ENCODE data around the gene NRG2. TPM values are rescaled to one million over a fixed set of nuclear protein-coding genes. Genes with fewer than 3 reads are reported as not detected.

The NRG2 gene
- total RNA-seq, 1 experiment from 2014 or later: not detected

DNA sequence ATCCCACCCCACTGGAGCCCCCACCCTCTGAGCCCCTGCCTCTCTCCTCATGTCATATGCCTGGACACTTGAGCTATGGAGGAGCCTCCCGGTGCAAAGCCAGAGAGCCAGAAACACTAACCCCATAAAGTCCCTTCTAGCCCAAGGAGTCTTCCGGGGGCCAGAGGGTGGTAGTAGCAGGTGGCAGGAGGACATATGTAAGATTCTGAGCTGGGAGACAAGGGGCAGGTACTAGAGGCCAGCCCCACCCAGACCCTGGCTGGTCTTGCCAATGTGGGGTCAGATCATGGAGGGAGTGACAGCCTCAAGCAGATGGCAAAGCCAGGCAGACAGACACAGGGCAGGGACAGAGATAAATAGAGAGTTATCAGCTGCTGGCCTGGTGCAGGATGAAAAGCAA is 184.1 kb downstream of the NRG2 start:
- H3K27ac ChIP-seq (ENCODE audit: low read depth, low read length, poor library complexity, severe bottlenecking): no peak overlapping the region
- CTCF ChIA-PET: no interaction called here
- DNase-seq (ENCODE audit: low spot score): no peak
- H3K9me3 ChIP-seq (ENCODE audit: low read depth, low read length, poor library complexity, severe bottlenecking): no peaks in the 10 kb centered on the region
- intact Hi-C loops (cut with micrococcal nuclease; ENCODE audit: unreplicated experiment): no loop called here
- BruUV-seq (replicated peaks): no TSS peak
- no peak overlapping the region for H3K4me3 ChIP-seq (ENCODE audit: low read depth, low read length, poor library complexity, severe bottlenecking)
- H3K36me3 ChIP-seq (ENCODE audit: insufficient read depth, low read length, poor library complexity, severe bottlenecking): no peaks in the 10 kb centered on the region
- TF ChIP-seq CTCF (conservative IDR thresholded peaks at IDR 0.05; ENCODE audit: low read depth, low read length): no peak
- no peak for TF ChIP-seq EZH2 (IDR thresholded peaks at IDR 0.05; ENCODE audit: borderline replicate concordance, low read depth, low read length, poor library complexity, severe bottlenecking)
- POLR2A ChIA-PET (ENCODE audit: low non-redundant PET): no interaction called here
- H3K27me3 ChIP-seq (replicated peaks; ENCODE audit: insufficient read depth, low read depth, low read length, poor library complexity): no peaks in the 10 kb centered on the region
- no peaks in the 10 kb centered on the region for H3K4me1 ChIP-seq (ENCODE audit: insufficient read depth, low read length, poor library complexity, severe bottlenecking)

- Histone ChIP-seq H3K4me1 (ENCODE audit: insufficient read depth, low read length, poor library complexity, severe bottlenecking) (no peaks in the 10 kb centered on the region), H3K27me3 (replicated peaks; ENCODE audit: insufficient read depth, low read depth, low read length, poor library complexity) (no peaks in the 10 kb centered on the region), H3K9me3 (ENCODE audit: low read depth, low read length, poor library complexity, severe bottlenecking) (no peaks in the 10 kb centered on the region), H3K27ac (ENCODE audit: low read depth, low read length, poor library complexity, severe bottlenecking) (no peak overlapping the region), H3K4me3 (ENCODE audit: low read depth, low read length, poor library complexity, severe bottlenecking) (no peak overlapping the region), H3K36me3 (ENCODE audit: insufficient read depth, low read length, poor library complexity, severe bottlenecking) (no peaks in the 10 kb centered on the region)
- ChIA-PET CTCF (no interaction called here), POLR2A (ENCODE audit: low non-redundant PET) (no interaction called here)
- intact Hi-C loops (cut with micrococcal nuclease; ENCODE audit: unreplicated experiment): no loop called here
- TF ChIP-seq EZH2 (IDR thresholded peaks at IDR 0.05; ENCODE audit: borderline replicate concordance, low read depth, low read length, poor library complexity, severe bottlenecking): no peak
- TF ChIP-seq CTCF (conservative IDR thresholded peaks at IDR 0.05; ENCODE audit: low read depth, low read length): no peak
- DNase-seq (ENCODE audit: low spot score): no peak
- no TSS peak for BruUV-seq (replicated peaks)
Observed at GRCh38 chr5:139856714-139857113, 186.4 kb downstream of the NRG2 start.

GRCh38 chr5:139855946-139856540 is 187.1 kb downstream of the NRG2 start:
- no peak for DNase-seq (ENCODE audit: low spot score)
- no peaks in the 10 kb centered on the region for H3K27me3 ChIP-seq (replicated peaks; ENCODE audit: insufficient read depth, low read depth, low read length, poor library complexity)
- intact Hi-C loops (cut with micrococcal nuclease; ENCODE audit: unreplicated experiment): no loop called here
- BruUV-seq (replicated peaks): no TSS peak
- CTCF ChIA-PET: no interaction called here
- H3K27ac ChIP-seq (ENCODE audit: low read depth, low read length, poor library complexity, severe bottlenecking): no peak overlapping the region
- no peak overlapping the region for H3K4me3 ChIP-seq (ENCODE audit: low read depth, low read length, poor library complexity, severe bottlenecking)
- TF ChIP-seq EZH2 (IDR thresholded peaks at IDR 0.05; ENCODE audit: borderline replicate concordance, low read depth, low read length, poor library complexity, severe bottlenecking) (no peak), CTCF (conservative IDR thresholded peaks at IDR 0.05; ENCODE audit: low read depth, low read length) (no peak)
- no peaks in the 10 kb centered on the region for H3K9me3 ChIP-seq (ENCODE audit: low read depth, low read length, poor library complexity, severe bottlenecking)
- H3K4me1 ChIP-seq (ENCODE audit: insufficient read depth, low read length, poor library complexity, severe bottlenecking): no peaks in the 10 kb centered on the region
- H3K36me3 ChIP-seq (ENCODE audit: insufficient read depth, low read length, poor library complexity, severe bottlenecking): no peaks in the 10 kb centered on the region
- POLR2A ChIA-PET (ENCODE audit: low non-redundant PET): no interaction called here
